DMS114 treated with DMSO at 0.1 percent for 48 hours (cell line): ENCODE measurements around the gene PEX14.

Source experiments
- DNase-seq: peaks from one replicate; lab custom pipeline; 2025; ENCODE audit not compliant: unreplicated experiment; lab: John Stamatoyannopoulos, UW

Gene PEX14

GRCh38 chr1:10515976-10516750 lies 41.4 kb downstream of the PEX14 start:
- no peak for DNase-seq

GRCh38 chr1:10516925-10517676 lies 42.4 kb downstream of the PEX14 start:
- no peak for DNase-seq

- no peak for DNase-seq
Observed at GRCh38 chr1:10517677-10517982, 42.9 kb downstream of the PEX14 start.

- DNase-seq, result no peak
Observed at GRCh38 chr1:10519016-10519417, 44.3 kb downstream of the PEX14 start.

- no peak for DNase-seq
Observed at GRCh38 chr1:10520497-10520896, 45.7 kb downstream of the PEX14 start.

GRCh38 chr1:10520952-10521351 lies 46.2 kb downstream of the PEX14 start:
- DNase-seq, result no peak

- no peak for DNase-seq
Observed at GRCh38 chr1:10521537-10522157, 46.9 kb downstream of the PEX14 start.

GRCh38 chr1:10522322-10522860 lies 47.6 kb downstream of the PEX14 start:
- no peak for DNase-seq

GRCh38 chr1:10525208-10525607 lies 50.5 kb downstream of the PEX14 start:
- no peak for DNase-seq

- no peak for DNase-seq
Observed at GRCh38 chr1:10528066-10529014, 53.6 kb downstream of the PEX14 start.

GRCh38 chr1:10529091-10529490 lies 54.3 kb downstream of the PEX14 start:
- DNase-seq, result no peak

GRCh38 chr1:10529765-10530164 lies 55.0 kb downstream of the PEX14 start:
- no peak for DNase-seq

GRCh38 chr1:10530281-10530740 lies 55.6 kb downstream of the PEX14 start:
- no peak for DNase-seq

GRCh38 chr1:10530756-10531495 lies 56.2 kb downstream of the PEX14 start:
- no peak for DNase-seq

- no peak for DNase-seq
Observed at GRCh38 chr1:10532362-10532761, 57.6 kb downstream of the PEX14 start.

- DNase-seq, result no peak
Observed at GRCh38 chr1:10534519-10534918, 59.8 kb downstream of the PEX14 start.

- DNase-seq, result no peak
Observed at GRCh38 chr1:10536133-10536770, 61.5 kb downstream of the PEX14 start.

GRCh38 chr1:10537082-10537766 lies 62.5 kb downstream of the PEX14 start:
- no peak for DNase-seq
